HG03103 (cell line): ENCODE measurements around the gene IRF9.

Experiments used
- ATAC-seq: cut with Tn5 transposase; IDR thresholded peaks from one replicate; pipeline ENCODE4 v1.9.1; 2021; ENCODE audit warnings: low read depth; ENCODE audit not compliant: unreplicated experiment

IRF9 gene

GRCh38 chr14:24130717-24131548, 30.1 kb upstream of the IRF9 start:
- no peak for ATAC-seq

DNA sequence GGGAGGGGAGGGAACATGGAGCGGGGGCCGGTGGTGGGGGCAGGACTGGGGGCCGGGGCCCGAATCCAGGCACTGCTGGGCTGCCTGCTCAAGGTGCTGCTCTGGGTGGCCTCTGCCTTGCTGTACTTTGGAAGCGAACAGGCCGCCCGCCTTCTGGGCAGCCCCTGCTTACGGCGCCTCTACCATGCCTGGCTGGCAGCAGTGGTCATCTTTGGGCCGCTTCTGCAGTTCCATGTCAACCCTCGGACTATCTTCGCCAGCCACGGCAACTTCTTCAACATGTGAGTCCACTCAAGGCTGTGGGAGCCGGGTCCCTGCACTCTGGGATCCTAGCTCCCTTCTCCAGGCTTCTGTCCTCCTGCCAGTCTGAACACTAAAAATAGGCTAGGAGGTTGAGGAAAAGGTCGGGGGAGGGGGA, 29.5 kb upstream of the IRF9 start:
- ATAC-seq = no peak

DNA sequence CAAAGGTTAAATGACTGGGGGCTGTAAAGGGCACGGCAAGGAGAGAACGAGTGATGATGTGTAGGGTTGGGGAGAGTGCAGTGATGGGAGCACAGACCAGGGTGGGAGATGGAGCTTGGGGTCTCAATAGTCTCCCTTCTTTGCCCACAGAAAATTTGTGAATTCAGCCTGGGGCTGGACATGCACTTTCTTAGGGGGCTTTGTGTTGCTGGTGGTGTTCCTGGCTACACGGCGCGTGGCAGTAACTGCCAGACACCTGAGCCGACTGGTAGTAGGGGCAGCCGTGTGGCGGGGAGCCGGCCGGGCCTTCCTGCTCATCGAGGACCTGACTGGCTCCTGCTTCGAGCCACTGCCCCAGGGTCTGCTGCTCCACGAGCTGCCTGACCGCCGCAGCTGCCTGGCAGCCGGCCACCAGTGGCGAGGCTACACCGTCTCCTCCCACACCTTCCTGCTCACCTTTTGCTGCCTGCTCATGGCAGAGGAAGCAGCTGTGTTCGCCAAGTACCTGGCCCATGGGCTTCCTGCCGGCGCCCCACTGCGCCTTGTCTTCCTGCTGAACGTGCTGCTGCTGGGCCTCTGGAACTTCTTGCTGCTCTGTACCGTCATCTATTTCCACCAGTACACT, 28.9 kb upstream of the IRF9 start:
- ATAC-seq = no peak

GRCh38 chr14:24132976-24133375, 28.1 kb upstream of the IRF9 start:
- ATAC-seq = no peak

DNA sequence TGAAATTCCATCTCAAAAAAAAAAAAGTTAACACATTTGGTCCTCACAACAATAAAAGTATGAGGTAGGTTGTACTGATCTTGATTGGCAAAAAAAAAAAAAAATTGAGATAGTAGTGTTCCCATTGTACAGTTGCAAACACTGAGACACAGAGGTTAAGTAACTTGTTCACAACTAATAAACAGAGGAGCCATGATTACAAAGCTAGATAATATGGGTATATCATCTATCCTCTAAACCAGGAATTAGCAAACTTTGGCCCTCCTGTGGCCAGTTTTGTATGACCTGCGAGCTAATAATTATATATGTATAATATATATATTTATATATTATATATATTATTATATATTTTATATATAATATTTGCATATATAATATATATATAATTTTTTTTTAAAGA, 27.3 kb upstream of the IRF9 start:
- ATAC-seq = no peak

DNA sequence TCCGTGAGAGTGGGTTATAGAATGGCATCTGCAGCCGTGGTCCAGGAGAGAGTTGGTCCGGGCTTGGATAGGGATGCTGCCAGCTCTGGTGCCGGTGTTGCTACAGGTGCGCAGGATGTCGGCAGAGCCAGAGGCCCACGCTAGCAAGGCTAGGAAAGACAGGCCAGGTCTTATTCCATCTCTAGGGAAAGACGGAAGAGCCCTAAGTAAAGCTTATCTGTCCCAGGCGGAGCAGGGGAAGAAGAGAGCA, 25.6 kb upstream of the IRF9 start:
- no peak for ATAC-seq

DNA sequence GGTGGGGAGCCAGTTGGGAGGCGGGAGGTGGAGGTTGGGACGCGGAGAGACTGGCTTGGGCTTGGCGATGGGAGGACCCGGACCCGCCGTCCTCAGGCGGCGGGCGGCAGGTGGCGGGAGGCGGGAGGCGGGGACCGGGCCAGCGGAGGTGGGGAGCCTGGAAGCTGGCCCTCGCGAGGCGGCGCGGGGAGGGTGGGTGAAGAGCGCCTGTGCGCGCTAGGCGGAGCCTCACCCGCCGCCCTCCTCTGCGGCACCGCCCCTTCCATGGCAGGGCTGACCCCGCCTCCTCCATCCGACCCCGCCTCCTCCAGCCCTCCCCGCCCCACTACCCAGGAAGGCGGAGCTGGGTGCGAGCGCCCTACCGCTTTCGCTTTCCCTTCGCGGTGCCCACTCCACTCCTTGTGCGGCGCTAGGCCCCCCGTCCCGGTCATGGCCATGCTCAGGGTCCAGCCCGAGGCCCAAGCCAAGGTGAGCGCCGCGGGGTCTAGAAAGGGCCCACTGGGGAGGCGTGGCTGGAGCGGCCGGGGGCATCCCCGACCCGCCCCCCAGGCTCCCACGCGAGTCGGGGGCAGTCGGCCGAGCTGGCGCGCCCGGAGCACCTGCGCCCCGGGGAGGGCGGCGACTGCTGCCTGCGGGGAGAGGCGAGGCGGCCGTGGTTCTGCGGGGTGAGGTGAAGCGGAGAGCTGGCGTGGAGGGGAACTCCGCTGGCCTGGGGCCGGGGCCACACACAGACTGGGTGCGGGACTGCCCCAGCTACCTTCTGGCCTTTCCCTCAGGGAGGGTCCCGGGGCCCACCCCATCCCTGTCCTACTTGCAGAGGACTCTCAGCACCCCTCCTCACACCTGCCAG, 25.0 kb upstream of the IRF9 start, which contains the start of gene PSME1:
TSS of gene PSME1 (plus strand) at position 361 of the 850 bp plus-strand sequence. CDS start at position 430, 69 bp downstream.
- ATAC-seq = peak; percentile 86

- no peak for ATAC-seq
These were observed 24.2 kb upstream of the IRF9 start for GRCh38 chr14:24136684-24137528.

DNA sequence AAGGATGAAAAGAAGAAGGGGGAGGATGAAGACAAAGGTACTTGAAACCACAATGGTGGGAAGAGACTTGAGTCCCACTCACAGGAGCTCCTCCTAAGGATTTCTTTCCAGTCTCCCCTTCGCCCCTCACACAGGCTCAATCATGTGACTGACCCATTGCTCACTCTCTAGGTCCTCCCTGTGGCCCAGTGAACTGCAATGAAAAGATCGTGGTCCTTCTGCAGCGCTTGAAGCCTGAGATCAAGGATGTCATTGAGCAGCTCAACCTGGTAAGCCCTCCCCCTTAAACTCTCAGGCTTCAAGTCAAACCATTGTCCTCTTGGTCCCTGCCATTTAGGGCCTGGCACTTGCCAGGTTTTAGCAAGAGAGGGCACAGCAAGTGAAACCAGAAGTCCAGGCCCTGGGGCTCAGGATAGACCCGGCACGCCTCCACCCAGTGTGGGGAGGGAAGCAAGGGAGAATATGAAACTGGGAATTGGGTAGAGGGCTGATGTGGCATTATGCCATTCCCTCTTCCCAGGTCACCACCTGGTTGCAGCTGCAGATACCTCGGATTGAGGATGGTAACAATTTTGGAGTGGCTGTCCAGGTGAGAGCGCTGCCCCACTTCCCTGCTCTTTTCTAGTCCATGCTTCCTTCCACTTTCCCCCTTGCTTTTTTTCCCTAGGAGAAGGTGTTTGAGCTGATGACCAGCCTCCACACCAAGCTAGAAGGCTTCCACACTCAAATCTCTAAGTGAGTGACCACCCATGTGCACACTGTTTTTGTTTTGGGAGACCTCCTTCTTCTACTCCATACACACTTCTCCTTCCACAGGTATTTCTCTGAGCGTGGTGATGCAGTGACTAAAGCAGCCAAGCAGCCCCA, 23.3 kb upstream of the IRF9 start:
- no peak for ATAC-seq

GRCh38 chr14:24138396-24139271, 22.4 kb upstream of the IRF9 start:
- no peak for ATAC-seq

DNA sequence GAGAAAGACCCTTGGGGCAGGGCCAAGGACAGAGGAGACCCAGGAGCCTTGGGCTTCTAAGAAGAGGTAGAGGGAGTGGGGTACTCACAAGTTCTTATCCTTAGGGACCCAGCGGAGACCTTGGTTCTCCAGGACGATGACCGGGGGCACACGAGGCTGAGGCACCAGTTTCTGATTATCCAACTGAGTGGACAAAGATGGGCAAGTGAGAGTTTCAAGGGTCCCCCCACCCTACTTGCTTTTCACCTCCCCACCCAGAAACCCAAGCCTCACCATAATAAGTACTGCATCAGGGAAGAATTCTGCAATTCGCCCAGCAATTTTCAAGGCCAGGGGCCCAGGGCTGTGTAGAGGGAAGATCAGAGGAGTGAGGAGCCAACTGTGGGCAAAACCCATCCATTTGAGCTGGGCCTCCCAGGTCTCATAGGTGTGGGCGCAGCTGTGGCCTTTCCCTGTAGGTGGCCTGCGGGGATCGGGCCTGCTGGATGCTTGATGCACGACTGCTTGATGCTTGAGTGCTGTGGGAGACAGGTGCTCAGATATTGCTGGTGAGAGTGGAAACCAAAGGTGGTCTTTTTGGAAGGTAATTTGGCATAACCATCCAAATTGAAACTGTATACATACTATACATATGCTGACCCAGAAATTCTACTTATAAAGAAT, 21.7 kb upstream of the IRF9 start:
- ATAC-seq = no peak

GRCh38 chr14:24141097-24141880, 19.8 kb upstream of the IRF9 start, which contains the start of gene EMC9:
EMC9 (minus strand) TSS chr14:24141591; CDS start chr14:24141304, 287 bp downstream.
- ATAC-seq = peak; percentile 77

DNA sequence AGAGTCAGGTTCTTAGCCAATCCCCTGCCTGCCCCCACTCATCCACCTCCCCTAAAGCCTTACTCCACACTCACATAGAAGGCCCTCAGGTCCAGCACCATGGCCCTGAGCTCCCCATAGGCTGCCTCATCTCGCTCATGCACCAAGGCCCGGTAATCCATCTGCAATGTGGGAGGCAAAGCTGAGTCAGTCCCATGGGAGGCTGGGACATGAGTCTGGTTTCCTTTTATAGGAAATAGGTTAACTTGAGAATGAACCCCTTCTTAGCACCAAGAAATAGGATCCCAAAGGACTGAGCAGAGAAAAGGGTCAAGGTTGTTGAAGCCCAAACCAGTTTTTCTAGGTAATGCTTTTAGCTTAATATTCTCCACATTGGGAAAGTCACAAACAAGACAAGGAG, 17.6 kb upstream of the IRF9 start:
- ATAC-seq = no peak

- no peak for ATAC-seq
These were observed 16.6 kb upstream of the IRF9 start for GRCh38 chr14:24144451-24144850.

DNA sequence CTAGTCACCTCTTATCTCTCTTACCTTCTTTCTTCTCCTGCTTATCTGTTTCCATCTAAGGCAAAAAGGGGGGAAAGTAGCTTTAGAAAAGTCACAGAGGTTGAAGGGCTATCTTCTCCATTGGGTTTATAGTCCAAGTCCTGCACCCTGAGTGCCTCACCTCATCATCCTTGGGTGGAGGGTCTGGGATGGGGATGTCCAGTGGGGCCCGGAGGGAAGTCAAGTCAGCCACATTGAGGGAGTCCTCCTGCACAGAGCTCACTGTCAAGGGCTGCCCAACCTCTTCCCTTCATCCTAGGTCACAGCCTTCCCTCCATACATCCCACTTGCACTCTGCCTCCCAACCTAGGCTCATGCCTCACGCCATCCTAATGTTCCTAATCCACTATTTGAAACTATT, 15.8 kb upstream of the IRF9 start:
- no peak for ATAC-seq

DNA sequence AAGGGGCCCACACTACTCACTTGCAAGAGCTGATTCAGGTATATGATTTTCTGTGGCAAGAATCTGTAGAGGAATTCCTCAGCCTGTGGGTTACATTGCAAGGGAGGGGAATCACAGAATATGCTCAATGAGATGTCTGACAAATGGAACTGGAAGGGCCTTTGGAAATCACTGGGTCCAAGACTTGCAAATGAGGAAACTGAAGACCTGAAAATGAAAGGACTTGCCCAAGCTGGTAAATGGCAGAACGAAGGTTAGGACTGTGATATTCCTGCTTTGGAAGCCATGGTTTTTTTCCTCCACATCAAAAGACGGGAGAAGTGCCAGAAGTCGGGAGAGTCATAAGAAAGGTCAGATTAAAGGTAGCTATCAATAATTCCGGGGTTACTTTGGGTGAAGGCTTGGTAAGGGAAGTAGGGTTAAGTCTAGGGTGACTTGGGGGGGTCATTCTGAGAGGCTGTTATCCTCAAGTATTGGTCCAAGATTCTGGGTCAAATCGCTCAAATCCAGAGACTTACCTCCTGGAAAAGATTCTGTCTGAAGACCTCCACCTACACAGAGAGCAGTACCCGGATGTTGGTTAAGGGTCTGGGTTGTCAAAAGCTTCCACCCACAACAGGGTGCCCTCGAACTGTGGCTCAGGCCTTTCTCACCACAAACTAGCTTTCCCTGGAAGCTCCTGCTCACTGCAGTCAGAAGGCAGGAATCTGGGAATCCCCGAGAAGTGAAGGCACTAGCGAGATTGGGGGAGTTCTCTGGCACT, 15.2 kb upstream of the IRF9 start:
- no peak for ATAC-seq
